Renal cortical epithelial cell (primary cell): ENCODE results near the gene TMC5. TPM values are rescaled to one million over a fixed set of nuclear protein-coding genes. Genes with fewer than 3 reads are reported as not detected.
"Not testable (repeated sequence)": the region's sequence is repeated elsewhere in the genome, so short reads cannot be mapped to it uniquely, and the experiment has no call there.

ENCODE experiments used
- DNase-seq: peaks from one replicate; pipeline ENCODE4 v3.0.0-alpha.2; 2011; ENCODE audit warnings: low read depth
- total RNA-seq: library from RNA; depleted of rRNA; stranded (reverse); fragments of >200 nt; gene quantifications from 2 replicates; pipeline ENCODE4 v1.2.3, GENCODE V29; 2014

The TMC5 gene
- total RNA-seq, 1 donor from 2014 or later: 0.05 TPM

GRCh38 chr16:19406891-19407491 lies 10.7 kb upstream of the TMC5 start:
- DNase-seq: no peak

- DNase-seq: no peak
Measured at GRCh38 chr16:19410435-19411171, 7.1 kb upstream of the TMC5 start.

DNA sequence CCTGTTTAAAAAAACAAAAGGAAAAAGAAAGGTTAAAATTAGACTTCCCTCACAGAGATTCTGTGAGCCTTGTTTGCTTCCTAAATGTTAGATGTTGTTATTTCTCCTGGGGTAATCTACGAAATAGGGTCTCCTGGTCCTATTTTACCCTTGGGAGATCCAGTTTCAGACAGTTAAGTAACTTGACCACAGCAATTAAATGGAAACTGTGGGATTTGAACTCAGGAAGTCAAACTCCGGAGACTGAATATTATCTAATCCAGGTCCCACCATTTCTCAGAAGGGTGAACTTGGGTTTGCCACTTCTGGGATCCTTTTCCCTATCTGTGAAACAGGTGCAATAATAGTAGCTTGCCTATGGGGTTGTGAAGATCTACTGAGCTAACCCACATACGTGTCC lies 6.4 kb upstream of the TMC5 start:
- no peak for DNase-seq

DNA sequence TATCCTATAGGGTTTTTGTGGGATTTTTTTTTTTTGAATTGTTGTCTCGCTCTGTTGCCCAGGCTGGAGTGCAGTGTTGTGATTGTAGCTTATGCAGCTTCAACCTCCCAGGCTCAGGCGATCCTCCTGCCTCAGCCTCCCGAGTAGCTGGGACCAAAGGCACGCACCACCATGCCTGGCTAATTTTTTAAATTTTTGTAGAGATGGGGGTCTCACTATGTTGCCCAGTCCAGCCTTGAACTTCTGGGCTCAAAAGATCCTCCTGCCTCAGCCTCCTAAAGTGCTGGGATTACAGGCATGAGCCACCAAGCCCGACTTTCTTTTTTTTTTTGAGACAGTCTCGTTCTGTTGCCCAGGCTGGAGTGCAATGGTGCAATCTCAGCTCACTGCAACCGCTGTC lies 5.6 kb upstream of the TMC5 start:
- not testable (repeated sequence) for DNase-seq

DNA sequence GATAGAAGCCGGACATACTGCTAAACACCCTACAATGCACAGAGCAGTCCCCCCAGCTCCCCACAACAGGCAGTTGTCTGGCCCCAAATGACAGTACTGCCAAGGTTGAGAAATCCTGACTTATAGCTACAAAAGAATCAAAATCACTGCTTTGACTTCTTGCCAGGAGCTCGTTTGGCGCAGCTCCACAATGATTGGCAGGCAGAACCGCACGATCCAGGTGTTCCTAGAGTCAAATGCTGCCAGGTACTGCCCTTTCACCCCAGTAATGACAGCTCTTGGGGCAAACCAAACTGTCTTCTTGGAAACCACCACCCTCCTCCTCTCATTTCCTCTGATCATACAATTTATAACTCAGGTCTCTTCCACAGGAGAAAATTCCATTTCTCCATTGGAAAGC lies 2.2 kb upstream of the TMC5 start:
- DNase-seq: no peak

DNA sequence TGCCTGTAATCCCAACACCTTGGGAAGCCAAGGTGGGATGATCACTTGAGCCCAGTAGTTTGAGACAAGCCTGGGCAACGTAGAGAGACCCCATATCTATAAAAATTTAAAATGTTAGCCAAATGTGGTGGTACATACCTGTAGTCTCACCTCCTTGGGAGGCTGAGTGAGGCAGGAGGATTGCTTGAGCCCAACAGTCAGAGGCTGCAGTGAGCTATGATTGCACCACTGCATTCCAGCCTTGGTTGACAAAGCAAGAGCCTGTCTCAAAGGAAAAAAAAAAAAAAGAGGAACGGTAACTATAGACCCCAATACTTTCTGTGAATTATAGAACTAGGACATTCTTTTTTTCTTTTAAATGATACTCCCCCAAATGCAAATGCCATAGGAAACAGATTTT lies 1.8 kb upstream of the TMC5 start:
- no peak for DNase-seq

GRCh38 chr16:19418200-19418599 lies 517 bp downstream of the TMC5 start:
- no peak for DNase-seq

GRCh38 chr16:19419698-19420075 lies 2.0 kb downstream of the TMC5 start:
- DNase-seq: no peak

- DNase-seq: no peak
Measured at GRCh38 chr16:19424478-19424877, 6.8 kb downstream of the TMC5 start.

DNA sequence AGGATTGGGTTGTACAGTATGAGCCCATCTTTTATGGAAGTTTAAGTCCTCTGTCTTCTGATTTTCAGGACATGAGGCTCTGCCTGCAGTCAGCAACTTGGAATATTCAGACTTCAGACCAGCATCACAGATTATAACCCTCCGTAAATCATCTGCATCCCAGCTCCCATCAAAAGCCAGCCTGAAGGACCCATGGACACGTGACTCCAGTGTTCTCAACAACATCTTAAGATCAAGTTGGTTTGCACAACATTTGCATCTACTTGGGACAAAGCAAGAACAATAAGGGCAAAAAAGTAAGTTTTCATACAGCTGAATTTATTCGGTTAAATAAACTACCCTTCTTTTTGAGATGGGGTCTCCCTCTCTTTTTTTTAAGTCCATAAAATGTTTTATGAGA lies 12.7 kb downstream of the TMC5 start:
- no peak for DNase-seq

GRCh38 chr16:19431636-19432340 lies 14.1 kb downstream of the TMC5 start:
- DNase-seq: no peak

GRCh38 chr16:19432429-19432828 lies 14.7 kb downstream of the TMC5 start:
- peak; percentile 81 for DNase-seq

DNA sequence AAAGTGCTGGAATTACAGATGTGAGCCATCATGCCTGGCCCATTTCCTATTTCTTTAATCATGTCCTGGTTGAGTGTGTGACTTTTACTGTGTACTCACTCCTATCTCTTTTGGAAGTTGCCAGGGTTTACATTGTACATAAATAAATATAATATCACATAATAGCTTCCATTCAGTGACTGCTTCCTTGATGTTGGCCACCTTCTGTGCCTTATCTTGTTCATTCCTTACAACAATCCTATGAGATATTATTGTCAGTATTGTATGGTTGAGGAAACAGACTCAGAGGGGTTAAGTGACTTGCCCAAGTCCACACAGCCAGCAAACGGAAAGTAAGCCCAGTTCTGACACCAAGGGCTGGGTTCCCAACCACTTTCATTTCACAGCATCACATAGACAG lies 16.9 kb downstream of the TMC5 start:
- DNase-seq: no peak

DNA sequence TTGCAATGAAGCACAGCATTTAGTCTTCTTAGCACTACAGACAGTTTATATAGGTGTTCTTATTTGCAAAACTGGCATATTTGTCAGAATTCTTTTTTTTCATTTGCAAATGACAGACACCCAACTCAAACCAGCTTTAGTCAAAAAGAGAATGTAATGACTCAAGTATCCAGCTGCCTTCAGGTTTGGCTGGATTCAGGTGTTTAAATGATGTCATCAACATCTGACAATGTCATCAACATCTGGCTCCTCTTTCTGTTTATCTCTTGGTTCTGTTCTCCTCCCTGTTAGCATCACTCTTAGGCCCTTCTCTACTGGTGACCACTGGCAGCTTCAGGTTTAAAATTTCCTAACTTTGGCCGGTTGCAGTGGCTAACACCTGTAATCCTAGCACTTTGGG lies 18.9 kb downstream of the TMC5 start:
- no peak for DNase-seq

DNA sequence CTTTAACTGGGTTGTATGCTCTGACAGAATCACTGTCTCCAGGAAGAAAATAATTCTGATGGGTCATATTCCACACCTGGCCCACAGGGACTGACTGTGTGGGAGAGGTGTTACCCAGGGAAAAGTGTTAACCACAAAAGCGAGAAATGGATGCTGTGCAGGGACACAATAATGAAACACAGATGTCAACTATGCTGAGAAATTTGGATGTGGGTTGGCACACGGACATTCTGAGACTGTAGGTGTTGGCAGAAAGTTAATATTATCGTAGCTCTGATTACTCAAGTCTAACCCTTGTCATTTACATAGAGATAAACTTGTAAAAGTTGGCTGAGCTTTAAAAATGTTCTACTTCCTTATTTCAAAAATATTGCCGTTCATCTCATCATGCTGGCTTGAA lies 19.6 kb downstream of the TMC5 start:
- no peak for DNase-seq

GRCh38 chr16:19438739-19439138 lies 21.1 kb downstream of the TMC5 start:
- no peak for DNase-seq

DNA sequence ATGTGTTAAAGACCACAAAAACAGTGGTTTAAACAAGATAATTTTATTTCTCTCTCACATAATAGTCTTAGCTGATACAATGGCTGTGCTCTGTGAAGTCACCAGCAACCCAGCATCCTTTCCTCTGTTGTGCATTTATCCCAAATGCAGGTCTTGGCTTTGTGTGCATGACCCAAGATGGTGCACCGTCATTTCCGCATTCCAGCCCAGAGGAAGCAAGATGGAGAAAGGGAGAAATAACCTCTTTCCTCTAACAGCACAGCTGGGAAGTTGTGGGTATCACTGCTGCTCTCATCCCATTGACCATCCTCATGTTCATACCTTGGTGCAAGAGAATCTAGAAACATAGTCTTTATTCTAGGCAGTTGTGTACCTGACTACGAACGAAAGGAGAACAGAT lies 21.8 kb downstream of the TMC5 start:
- no peak for DNase-seq

DNA sequence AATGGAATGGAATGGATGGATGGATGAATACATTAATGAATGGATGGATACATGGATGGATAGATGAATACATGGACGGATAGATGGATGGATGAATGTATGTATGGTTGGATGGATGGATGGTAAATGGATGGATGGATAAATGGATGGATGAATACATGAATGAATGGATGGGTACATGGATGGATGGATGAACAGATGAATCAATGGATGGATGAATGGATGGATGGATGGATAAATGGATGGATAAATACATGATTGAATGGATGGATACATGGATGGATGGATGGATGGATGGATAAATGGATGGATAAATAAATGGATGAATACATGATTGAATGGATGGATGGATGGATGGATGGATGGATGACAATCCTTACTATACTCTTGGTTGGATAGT lies 26.0 kb downstream of the TMC5 start:
- no peak for DNase-seq

GRCh38 chr16:19446300-19446846 lies 28.7 kb downstream of the TMC5 start:
- no peak for DNase-seq

DNA sequence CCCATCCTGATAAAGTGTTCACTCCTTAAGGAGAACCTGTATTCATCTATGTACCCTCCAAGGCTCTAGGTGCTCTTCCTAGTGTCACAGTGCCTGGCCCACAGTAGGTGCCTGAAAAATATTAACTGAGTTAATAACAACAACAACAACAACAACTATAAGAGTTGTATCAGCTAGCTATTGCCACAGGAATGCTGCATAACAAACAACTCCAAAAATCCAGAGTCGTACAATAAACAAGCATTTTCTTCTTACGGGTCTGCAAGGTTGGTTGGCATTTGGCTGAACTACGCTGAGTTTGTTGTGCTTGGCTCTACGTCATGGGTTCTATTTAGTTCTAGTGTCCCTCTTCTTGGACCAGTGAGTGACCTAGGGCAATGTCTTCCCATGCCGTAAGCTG lies 29.2 kb downstream of the TMC5 start:
- DNase-seq: no peak

DNA sequence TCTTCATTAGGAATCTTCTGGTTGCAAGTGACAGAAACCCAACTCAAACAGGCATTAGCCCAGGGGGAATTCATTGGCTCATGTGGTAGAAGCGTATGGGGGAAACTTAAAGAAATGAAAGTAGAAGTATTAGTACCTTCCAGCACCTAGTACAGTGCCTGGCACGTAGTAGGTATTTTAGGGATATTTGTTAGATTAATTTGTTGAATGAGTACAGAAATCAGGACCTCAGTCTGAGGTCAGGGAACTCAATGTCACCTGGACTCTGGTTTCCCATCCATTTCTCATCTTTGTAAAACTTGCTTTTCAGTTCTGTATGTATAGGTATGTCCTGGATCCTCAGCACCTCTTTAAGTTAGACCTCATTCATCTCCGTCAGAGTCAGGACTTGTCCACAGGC lies 32.5 kb downstream of the TMC5 start:
- DNase-seq: no peak

DNA sequence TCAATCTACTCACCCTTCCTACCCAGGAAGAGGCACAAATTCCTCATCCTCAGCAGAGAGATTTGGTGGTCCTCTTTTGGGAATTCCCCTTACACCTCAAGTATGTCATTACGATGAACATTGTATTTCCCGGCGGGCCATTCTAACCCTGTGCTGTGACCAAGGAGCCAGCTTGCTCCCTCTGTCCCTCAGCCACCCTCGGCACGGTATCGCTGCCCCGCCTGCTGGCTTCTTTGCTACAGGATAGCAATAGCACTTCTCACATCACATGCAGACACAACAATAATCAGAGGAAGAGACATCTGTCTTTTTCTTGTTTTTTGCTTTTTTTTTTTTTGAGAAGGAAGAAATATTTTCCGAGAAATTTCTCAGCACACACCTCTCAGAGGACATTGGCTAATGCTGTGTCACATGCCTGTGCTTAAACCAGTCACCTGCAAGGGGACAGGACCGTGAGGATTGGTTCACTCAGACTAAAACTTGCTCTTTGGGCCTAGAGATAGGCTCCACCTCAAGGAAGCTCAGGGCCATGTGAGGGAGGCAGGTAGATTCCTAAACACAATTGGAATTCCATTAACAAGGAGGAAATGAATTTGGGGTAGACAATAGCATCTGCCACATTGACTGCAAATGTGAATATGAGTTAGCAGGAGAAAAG lies 41.2 kb downstream of the TMC5 start:
- DNase-seq: no peak
